GM11168 (cell line): ENCODE results near the gene CCHCR1.
"Not testable (repeated sequence)": the region's sequence is repeated elsewhere in the genome, so short reads cannot be mapped to it uniquely, and the experiment has no call there.

ENCODE experiments used
- in situ Hi-C: fragments of 300-500 bp; cut with MboI; formaldehyde crosslinking; loops from one replicate; pipeline ENCODE4 v1.12.0; 2022; ENCODE audit warnings: low sequenced_read_pairs; ENCODE audit not compliant: unreplicated experiment

Gene CCHCR1

DNA sequence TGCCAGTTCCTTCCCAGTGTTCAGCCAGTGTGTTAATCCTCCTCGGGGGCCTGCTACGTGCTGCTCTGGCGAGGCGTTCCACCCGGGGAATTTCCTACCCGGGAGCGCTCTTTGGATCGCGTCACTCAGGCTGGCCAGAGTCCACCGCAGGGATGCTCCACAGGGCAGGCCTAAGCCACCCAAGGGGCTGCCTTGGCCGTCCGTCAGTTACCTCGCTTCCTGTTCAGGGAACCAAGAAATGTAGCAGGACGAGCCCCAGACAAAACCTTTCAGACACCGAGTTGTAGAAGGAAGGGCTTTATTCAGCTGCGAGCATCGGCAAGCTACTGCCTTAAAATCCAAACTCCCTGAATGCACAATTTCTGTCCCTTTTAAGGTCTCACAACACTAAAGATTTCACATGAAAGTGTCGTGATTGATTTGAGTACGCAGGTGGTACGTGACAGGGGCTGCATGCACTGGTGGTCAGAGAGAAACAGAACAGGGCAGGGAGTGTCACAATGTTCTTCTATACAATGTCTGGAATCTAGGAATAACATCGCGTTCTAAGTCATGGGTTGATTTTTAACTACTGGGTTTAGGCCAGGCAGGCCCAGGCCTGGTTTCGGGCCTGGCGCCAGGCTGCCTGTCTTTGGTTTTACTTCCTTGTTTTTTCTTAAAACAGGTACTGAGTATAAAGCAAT, 28.6 kb upstream of the CCHCR1 start:
- in situ Hi-C loops = no loop called here

DNA sequence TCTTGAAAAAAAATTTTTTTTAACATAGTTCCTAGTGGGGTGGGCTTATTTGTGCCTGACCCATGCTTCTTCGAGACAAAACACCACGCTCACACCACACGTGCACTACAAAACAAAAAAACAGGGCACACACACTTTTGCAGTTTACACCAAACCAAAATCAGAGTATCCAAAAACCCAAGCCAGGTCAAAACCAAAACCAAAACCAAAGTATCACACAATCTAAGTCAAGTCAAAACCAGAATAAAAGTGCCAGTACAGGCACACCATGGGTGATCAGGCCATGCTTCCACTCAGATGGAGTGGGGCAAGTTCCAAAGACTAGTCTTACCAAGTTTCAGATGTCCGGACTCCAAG, 28.1 kb upstream of the CCHCR1 start:
- in situ Hi-C loops = not testable (repeated sequence)

DNA sequence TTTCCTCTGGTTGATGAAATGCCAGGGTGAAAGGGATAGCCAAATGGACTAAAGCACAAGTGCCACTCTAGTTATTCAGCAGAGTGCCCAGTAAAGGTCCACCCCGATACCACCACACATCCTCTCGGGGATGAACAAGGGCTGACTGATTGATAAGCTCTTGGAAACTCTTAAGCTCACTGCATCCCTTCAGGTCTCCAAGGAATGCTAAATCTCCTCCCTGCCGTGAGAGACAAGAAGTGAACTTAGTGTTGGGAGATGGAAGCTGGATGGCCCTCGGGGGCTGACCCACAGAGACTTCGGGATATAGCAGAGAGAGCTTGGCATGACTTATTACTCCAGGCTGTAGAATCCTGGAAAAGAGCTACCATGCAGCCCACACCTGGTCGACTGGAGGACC, 26.3 kb upstream of the CCHCR1 start:
- in situ Hi-C loops = not testable (repeated sequence)

DNA sequence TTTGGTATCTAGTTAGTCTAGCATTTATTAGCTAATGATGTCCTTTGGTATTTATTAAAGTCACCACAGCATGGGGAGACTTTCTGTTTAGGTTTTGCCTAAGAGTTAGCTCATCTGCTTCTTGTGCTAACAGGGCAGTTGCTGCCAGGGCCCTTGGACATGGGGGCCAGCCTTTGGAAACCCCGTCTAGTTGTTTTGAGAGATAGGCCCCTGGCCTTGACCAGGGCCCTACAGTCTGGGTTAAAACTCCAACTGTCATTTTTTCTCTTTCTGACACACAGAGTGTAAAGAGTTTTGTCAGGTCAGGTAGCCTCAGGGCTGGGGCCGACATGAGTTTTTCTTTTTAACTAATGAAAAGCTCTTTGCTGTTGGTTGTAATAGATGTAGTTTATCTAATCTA, 25.7 kb upstream of the CCHCR1 start:
- in situ Hi-C loops = not testable (repeated sequence)

GRCh38 chr6:31180500-31180899, 22.9 kb upstream of the CCHCR1 start:
- in situ Hi-C loops = no loop called here

DNA sequence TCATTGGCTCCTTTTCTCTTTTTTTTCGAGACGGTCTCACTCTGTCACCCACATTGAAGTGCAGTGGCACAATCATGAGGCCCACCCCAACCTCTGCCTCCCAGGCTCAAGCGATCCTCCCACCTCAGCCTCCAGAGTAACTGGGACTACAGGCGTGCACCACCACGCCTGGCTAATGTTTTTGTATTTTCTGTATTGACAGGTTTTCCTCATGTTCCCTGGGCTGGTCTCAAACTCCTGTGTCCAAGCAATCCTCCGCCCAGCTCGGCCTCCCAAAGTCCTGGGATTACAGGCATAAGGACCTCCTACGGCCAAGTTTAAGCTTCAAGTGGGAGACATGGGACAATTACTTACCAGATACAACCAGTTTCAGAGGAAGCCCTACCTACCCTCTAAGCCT, 22.3 kb upstream of the CCHCR1 start:
- in situ Hi-C loops = no loop called here

GRCh38 chr6:31179042-31179386, 21.4 kb upstream of the CCHCR1 start:
- in situ Hi-C loops = no loop called here

GRCh38 chr6:31178143-31179041, 20.8 kb upstream of the CCHCR1 start:
- in situ Hi-C loops = no loop called here

- in situ Hi-C loops = no loop called here
These were observed 18.4 kb upstream of the CCHCR1 start for GRCh38 chr6:31175971-31176370.

GRCh38 chr6:31174378-31174777, 16.8 kb upstream of the CCHCR1 start:
- in situ Hi-C loops = no loop called here

GRCh38 chr6:31173406-31173805, 15.8 kb upstream of the CCHCR1 start:
- in situ Hi-C loops = no loop called here

DNA sequence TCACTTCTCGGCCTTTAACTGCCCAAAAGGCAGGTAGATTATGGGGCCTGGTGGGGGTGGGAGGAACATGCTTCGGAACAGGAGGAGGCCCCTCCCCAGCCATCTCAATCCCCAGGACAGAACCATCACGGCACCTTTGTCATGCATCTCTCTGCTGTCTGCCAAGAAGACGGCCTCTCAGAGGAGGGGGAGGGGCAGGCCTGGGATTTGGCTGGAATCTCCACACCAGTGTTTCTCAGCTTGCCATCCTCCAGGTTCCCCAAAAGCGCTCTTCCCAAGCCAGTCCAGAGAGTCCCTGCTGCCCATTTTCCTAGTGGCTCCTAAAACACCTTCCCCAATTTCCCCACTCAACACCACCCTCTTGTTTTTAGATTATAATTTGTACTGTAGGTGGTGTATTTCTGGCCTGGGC, 15.4 kb upstream of the CCHCR1 start:
- in situ Hi-C loops = no loop called here

DNA sequence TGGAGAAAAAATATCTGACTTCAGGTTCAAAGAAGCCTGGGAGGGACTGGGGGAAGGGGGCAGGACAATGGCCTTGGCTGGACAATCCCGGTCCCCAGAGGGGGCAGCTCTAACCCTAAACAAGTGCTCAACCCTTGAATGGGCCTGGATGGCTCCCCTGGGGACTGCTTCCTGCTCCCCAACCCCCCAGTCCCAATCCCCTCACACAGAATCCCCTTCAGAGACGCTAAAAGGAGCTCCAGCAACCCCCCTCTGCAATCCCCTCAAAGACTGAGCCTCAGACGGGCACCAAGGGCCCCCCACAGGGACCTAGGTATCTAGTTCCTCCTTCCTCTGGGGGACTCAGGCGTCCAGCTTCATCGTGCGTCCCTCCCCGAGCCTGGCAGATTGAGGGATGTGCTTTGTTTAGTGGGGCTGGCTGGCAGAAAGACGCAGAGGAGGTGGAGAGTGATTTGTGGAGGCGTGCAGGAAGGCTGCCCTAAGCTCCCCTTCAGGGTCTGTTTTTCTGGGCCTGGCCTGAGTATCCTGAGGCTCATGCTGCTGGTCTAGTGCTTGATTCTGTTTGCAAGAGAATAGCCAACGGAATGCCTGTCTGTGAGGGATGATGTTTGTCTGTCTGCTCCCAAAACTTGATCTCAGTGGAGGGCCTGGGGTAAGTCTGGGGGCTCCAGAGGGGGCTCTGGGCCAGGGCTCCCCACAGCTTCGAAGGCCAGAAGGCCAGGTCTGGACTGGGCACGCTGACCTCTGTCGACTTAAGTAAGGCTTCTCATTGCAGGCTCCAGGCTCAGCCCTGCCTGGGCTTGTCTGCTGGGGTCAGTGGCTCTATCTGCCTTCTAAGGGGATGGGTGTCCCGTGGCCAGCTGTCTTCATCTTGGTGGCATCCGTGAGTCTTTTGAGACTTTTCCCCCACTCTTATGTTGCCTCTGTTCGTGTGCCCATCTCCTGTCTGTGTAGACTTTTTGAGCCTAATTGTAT, 14.6 kb upstream of the CCHCR1 start:
- in situ Hi-C loops = no loop called here

- in situ Hi-C loops = no loop called here
These were observed 13.5 kb upstream of the CCHCR1 start for GRCh38 chr6:31170987-31171671.

DNA sequence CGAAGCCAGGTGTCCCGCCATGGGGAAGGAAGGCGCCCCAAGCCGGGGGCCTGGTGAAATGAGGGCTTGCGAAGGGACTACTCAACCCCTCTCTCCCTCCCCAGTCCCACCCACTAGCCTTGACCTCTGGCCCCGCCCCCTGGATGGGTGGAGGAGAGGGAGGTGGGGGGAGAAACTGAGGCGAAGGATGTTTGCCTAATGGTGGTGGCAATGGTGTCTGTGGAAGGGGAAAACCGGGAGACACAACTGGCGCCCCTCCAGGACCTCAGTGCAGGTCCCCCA, 12.9 kb upstream of the CCHCR1 start, which contains the start of gene POU5F1:
TSS of gene POU5F1 (minus strand) at position 83 of the 282 bp plus-strand sequence. CDS start at position 21, 62 bp downstream.
- in situ Hi-C loops = no loop called here

DNA sequence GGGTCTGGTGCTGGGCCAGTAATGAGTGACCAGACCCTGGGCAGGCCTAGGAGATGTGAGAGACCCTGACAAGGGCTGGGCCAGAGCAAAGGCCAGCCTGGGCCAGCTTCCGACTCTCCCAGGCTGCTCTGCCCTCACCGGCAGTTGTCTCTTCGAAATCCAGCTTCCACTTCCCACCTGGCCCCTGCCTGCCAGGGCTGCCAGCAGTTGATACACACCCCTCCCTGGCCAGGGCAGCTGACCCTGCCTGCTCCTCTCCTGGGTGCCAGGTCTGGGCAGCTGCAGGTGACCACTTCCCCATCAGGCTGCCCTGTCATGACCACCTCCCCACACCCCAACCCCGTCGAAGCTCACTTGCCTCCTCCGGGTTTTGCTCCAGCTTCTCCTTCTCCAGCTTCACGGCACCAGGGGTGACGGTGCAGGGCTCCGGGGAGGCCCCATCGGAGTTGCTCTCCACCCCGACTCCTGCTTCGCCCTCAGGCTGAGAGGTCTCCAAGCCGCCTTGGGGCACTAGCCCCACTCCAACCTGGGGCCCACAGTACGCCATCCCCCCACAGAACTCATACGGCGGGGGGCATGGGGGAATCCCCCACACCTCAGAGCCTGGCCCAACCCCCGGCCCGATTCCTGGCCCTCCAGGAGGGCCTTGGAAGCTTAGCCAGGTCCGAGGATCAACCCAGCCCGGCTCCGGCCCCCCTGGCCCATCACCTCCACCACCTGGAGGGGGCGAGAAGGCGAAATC, 12.4 kb upstream of the CCHCR1 start:
- in situ Hi-C loops = not testable (repeated sequence)

DNA sequence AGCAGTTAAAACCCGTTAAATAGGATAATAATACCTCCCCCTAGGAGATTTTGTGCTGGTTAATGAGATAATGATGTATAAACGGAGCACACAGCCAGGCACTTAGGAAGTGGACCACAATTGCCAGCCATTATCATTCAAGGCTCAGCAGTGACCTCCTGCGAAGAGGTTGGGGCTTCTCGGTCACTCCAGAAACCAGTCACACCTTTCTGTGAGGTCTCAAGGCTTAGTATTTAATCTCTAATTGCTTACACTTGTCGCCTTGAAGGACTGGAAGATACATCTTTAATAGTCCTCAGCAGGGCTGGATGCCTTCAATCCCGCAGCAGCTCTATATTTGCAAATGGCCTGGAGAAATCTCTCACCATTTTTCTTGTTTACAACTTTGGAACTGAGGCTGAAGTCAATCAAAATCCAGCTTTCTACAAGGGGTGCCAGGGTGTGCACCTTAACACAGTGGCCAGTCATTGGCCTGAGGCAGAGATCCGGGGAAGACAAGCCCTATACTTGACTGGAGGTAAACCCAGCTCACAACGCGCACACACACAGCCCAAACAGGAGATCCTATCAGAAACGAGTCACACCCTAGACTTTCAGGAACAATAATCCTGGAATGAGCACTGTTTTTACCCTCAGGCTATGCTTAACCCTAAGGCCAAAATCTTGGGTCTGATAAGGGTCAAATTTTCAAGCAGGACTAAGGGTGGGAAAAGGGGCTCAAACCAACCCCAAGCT, 11.7 kb upstream of the CCHCR1 start:
- in situ Hi-C loops = no loop called here

- in situ Hi-C loops = no loop called here
These were observed 11.0 kb upstream of the CCHCR1 start for GRCh38 chr6:31168606-31169005.

DNA sequence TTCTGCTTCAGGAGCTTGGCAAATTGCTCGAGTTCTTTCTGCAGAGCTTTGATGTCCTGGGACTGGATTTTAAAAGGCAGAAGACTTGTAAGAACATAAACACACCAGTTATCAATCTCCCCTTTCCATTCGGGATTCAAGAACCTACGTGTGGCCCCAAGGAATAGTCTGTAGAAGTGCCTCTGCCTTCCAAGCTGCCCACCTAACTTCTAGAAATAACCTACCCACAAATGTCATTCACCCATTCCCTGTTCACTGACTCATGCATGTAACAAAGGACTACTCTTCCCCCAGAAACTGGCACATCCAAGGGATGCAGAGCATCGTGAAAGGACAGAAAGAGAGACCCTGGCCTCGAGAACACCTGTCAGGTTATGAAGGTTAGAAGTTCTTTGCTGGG, 8.4 kb upstream of the CCHCR1 start:
- in situ Hi-C loops = no loop called here
